Head of caudate nucleus (tissue), 42 donors: ENCODE results near the gene NFATC4.
"Not testable (repeated sequence)": the region's sequence is repeated elsewhere in the genome, so short reads cannot be mapped to it uniquely, and the experiment has no call there.

Experiments used
- DNase-seq, 42 donors: peaks; one replicate each; pipeline versions ENCODE4 v3.0.0 to v3.0.0-alpha.2; 2020 to 2021; ENCODE audit warnings: mixed read lengths in 7 of 42
- intact Hi-C: fragments of 100-400 bp; cut with DNase I; formaldehyde crosslinking; loops from one replicate; pipeline ENCODE4 v1.15.0; 2022

NFATC4 gene

DNA sequence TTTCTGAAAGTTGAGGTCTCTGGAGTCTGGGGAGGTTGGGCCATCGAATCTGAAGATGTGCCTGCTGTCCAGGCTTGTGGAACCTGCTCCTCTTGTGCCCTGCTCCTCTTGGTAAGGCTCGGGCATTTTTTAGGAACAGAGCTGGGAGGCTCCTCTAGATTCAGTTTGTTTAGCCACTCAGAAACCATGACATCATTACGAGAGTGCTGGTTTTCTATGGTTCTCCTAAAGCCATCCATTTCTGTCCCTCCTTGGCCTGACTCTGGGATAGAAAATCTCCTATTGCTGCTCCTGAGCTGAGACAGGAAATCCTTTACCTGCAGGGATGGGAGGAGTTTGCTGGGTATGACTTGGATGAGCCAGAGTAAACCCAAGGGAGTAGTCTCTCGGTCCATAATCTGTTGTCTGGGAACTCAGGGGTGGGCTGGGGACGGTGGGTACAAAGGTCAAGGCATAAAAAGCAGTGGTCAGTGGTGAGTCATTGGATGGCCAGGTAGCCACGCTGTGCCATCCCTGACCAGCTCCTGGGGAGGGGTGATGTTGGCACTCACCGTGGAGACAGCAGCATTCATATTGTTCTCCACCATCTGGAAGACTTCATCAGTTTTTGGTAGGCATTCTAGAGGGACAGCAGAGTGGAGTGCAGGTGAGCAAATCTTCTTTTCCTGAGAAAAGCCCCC lies 30.7 kb upstream of the NFATC4 start:
- intact Hi-C loops, result no loop called here
- DNase-seq, result no peak

DNA sequence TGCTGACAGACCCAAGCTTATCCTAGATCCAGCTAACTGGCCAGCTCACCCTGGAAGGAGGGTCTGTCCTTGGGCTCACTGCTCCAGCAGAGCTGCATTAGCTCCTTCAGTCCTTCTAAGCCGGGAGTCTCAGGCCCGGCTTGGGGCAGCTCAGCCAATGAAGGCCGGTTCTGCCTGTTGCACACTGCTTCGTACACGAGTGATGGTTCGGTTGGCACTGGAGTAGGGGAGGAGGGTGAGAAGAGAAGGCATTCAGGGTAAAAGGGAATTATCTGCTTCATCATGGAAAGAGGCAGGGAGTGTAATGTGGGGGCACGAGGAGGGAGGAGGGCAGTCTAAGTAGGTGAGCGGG lies 30.2 kb upstream of the NFATC4 start:
- no peak for DNase-seq

DNA sequence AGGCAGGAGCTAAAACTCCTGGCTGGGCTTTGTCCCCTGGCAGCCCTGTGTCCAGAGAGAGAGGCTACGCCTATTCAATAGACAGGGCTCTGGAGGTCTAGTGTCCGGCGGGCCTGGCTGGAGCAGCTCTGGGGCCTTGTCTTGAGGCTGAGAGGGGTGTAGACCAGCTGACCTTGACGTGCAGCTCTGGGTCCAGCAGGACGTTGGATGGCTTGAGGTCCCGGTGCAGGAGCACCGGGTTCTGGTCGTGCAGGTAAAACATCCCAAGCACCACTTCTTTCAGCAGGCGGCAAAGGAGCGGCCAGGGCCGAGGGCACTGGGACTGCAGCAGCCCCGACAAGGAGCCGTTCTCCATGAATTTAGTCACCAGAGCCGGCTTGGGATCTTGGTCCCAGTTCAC lies 29.1 kb upstream of the NFATC4 start:
- intact Hi-C loops, result no loop called here
- DNase-seq, result no peak

More for the DNA sequence above, 30.2 kb upstream of the NFATC4 start:
- intact Hi-C loops, result no loop called here

DNA sequence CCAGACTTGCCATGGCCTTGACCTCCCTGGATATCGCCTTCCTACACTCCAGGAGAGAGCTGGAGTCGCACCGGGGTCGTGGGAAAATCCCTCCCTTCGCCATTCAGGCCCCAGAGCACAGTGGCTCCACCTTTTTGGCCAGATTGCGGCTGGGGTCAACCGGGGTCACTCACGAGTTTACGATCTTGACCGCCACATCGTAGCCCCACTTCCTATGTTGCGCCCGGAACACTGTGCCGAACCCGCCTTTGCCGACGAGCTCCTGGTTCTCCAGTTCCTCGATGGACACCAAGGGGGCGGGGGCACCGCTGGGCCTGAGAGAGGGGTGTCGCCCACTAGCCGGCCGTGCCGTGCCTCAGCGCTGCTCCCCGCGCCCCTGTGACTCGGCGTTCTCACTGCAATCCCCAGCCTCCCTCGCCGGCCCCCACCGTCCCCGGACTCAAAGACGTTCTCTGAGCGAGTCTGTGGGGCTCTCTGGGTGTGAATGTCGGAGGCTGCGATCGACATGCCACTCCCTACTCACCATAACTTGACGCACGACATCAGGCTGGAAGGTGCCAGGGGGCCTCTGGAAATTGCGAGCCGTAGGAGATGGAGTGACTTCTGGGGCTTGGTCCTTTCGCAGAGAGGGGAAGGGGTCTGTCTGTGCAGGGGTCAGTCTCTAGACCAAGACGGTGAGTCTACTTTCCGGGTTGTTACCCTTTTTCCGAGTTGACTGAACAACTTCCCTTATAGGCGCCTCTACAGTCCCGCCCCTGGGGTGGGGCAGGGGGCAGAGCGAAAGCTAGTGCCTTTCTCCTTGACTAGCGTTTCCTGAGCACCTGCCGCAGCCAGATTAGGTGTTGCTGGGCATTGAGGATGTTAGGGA lies 28.5 kb upstream of the NFATC4 start, which contains the start of gene RIPK3:
TSS of gene RIPK3 (minus strand) at position 708 of the 868 bp plus-strand sequence. CDS start at position 543, 165 bp downstream.
- intact Hi-C loops, result no loop called here
- DNase-seq, result peak in 1 of 42 donors; percentile 41

DNA sequence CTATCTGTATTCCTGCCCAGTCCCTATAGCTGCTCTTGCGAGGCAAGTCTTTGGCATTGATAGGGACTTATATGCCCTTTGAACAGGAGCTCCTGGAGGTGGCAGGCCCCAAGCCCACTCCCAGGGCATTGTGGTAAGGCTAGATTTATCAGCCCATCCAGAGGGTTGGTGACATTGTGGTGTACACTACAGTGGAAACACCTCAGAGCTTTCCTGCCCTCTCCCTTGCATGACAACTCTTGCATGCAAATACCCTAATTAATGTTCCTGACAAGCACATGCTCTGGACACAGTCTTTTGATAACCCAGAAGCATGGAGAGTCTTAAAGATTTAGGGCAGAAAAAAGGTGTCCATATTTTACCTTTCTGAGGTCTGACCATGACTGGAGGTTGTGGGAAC lies 27.4 kb upstream of the NFATC4 start:
- no peak for DNase-seq
- intact Hi-C loops, result no loop called here

DNA sequence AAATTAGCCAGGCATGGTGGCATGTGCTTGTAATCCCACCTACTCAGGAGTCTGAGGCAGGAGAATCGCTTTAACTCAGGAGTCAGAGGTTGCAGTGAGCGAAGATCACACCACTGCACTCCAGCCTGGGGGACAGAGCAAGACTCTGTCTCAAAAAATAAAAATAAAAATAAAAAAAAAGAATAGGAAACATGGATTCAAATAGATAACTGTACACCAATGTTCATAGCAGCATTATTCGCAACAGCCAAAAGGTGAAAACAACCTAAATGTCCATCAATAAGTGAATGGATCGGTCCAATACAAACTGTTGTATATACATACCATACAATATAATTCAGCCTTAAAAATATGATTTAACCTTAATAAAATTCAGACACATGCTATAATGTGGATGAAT lies 25.1 kb upstream of the NFATC4 start:
- intact Hi-C loops, result no loop called here

DNA sequence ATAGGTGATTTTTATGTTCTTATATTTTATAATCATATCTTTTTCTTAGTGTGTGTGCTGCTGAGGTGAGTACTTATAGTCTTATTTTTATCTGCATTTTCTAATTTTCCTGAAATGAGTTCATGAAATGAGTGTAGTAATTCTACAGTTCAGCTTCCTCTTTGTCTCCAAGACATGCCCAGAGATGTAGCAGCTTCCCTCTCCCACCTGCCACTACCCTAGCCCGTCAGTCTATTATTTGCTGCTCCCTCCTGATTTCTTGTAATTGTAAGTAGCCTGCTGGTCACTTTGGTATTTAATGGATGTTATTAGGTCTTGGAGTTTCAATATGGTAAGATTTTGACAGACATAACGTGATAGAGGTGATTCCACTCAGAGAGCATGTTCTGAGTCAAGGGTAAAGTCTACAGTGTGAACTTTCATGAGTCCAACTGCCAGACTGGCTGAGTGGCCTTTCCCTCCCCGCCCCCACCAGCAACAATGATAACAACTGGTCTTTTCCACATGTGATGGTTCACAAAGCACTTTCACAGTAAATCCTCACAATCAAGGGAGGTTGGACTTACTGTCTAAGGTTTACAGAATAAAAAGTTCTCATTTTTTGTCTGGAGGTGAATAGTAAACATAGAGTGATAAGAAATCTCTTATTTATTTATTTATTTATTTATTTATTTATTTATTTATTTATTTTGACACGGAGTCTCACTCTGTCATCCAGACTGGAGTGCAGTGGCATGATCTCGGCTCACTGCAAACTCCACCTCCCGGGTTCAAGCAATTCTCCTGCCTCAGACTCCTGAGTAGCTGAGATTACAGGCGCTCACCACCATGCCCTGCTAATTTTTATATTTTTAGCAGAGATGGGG lies 24.0 kb upstream of the NFATC4 start:
- DNase-seq, result no peak
- intact Hi-C loops, result no loop called here

More for the DNA sequence above, 25.1 kb upstream of the NFATC4 start:
- DNase-seq, result no peak

DNA sequence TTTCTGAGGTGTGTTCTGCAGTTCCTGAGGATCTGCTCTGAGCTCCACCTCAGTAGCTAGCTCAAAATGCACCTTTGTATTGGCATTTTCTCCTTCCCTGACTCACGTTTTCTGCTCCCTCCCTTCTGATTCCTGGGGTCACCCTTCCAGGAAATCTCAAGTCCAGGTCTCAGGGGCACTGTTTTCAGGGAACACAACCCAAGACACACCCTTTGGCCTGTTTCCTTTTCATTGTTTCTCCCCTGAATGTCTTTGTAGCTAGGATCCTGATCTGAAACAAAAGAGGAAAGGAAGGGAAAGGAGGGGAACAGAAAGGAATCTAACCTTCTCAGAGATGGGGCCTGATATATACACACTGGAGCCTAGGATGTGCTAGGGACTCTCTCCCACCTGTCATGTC lies 20.9 kb upstream of the NFATC4 start:
- no peak for DNase-seq
- intact Hi-C loops, result no loop called here

DNA sequence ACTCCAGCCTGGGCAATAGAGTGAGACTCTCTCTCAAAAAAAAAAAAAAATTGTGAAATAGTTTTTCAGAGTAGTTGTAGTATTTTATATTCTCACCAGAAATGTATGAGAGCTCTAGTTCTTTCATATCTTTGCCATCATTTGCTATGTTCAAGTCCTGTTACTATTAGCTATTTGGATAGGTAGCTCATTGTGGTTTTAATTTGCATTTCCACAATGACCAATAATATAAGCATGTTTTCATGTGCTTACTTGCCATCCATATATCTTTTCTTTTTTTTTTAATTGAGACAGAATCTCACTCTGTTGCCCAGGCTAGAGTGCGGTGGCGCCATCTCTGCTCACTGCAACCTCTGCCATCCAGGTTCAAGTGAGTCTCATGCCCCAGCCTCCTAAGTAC lies 19.8 kb upstream of the NFATC4 start:
- intact Hi-C loops, result no loop called here
- no peak for DNase-seq

DNA sequence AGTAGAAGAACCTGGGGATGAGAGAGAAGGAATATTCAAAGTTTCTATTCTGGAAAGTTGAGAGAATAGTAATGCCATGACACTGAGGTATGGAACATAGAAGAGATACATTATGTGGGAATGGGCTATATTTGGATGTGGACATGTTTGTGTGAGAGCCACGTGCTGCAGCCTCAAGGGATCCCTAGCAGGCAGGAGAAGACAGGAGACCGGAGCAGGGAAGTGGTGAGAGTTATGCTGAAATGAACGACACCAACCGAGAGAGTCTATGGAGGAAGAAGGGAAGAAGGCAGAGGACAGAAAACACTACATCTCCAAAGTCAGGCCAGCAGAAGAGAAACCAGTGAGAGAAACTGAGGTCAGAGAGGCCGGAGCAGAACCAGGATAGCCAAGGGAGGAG lies 18.2 kb upstream of the NFATC4 start:
- DNase-seq, result no peak
- intact Hi-C loops, result no loop called here

DNA sequence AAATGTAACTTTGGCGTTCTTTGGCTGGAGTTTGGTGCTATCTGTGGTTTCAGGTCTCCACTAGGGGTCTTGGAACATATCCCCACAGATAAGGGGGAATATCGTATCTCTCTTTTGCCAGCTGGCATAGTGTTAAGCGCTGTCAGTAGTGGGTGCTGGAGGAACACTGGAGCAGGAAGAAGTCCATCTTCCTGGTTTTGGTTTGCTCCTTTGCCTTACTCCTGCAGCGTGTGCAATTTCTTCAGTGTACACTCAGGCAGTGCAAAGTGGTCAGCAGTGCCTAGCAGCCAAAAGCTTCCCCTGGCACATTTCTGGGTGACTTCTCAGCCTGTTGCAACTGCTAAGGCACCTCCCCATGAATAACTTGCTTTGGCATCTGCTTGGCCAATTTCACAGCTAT lies 16.5 kb upstream of the NFATC4 start:
- DNase-seq, result no peak
- intact Hi-C loops, result no loop called here

DNA sequence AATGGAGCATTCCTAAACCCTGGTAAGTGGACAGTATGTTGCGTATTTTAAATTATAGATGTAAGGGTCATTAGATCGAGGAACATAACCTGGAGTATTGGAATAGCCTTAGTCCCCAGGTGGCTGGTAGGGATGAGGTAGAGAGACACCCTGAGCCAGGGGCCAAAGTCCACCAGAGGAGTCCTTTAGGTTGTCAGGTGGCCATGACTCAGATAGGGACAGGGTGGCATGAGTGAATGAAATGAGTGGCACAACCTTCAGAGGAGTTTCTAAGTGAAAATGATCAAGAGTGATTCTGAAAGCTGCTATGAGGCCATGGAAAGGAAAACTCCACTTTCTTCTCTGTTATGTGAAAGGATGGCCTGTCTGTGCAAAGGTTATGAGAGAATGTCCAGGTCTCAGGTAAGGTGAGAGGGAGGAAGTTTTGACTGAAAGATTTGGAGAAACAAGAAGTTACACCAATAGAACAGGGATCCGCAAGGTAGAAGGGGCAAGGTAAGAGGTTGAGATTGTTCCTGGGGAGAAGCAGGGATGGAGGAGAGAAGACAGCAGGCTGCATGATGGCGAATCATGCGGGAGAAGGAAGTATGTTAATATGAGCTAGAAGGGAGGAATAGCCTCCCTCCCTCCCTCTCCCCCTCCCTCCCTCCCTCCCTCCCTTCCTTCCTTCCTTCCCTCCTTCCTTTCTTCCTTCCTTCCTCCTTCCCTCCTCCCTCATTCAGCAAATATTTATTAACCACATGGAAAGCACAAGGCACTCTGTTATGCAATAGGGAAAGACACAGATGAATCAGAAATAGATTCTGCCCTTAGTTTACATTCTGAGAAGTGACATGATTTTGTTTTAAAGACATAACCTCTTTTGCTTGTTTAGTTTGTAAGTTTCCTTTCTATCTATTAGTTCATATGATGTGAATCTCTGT lies 14.2 kb upstream of the NFATC4 start:
- no peak for DNase-seq

DNA sequence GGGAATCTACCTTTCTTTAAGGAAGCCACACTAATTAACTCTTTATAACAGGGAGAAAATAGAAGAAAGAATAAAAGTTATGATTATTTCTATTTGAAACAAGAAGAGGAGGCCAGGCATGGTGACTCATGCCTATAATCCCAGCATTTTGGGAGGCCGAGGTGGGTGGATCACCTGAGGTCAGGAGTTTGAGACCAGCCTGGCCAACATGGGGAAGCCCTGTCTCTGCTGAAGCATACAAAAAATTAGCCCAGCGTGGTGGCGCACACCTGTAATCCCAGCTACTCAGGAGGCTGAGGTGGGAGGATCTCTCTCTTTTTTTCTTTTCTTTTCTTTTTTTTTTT lies 13.5 kb upstream of the NFATC4 start:
- DNase-seq, intact Hi-C loops: not testable (repeated sequence)

More for the DNA sequence above, 14.2 kb upstream of the NFATC4 start:
- intact Hi-C loops, result no loop called here

DNA sequence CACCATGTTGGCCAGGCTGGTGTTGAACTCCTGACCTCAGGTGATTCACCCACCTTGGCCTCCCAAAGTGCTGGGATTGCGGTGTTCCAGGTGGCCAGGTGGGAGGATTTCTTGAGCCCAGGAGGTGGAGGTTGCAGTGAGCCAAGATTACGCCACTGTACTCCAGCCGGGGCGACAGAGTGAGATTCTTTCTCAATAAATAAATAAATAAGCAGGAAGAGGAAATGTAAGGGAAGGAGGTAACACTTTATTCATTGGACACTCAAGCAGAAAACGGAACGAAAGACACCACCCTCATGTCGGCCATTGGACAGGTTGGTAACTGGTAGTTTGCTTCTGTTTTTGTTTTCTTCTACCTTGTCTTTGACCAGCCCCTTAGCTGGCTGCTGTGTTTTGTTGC lies 13.0 kb upstream of the NFATC4 start:
- intact Hi-C loops, result no loop called here
- no peak for DNase-seq

DNA sequence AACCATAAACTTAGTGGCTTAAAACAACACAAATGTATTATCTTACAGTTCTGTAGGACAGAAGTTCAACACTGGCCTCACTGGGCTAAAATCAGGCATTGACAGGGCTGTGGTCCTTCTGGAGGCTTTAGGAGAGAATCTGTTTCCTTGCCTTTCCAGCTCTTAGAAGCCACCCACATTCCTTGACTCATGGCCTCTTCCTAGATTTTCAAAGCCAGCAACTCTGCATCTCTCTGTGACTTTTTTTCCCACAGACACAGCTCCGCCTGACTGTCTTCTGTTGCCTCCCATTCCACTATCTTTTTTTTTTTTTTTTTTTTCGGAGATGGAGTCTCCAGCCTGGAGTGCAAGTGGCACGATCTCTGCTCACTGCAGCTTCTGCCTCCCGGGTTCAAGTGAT lies 11.8 kb upstream of the NFATC4 start:
- no peak for DNase-seq
- intact Hi-C loops, result no loop called here

DNA sequence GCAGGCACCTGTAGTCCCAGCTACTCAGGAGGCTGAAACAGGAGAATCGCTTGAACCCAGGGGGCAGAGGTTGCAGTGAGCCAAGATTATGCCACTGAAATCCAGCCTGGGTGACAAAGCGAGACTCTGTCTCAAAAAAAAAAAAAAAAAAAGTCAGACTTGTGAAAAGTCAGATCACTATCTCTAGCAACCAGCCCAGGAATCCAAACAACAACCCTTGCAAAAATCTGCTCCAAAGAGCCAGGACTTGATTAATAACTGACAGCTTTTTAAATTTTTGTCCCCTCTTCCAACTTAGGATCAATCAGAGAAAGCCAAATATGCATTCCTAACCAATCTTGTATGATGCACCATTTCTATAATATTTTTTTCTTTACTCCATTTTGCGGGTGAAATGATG lies 7.7 kb upstream of the NFATC4 start:
- intact Hi-C loops, result no loop called here

DNA sequence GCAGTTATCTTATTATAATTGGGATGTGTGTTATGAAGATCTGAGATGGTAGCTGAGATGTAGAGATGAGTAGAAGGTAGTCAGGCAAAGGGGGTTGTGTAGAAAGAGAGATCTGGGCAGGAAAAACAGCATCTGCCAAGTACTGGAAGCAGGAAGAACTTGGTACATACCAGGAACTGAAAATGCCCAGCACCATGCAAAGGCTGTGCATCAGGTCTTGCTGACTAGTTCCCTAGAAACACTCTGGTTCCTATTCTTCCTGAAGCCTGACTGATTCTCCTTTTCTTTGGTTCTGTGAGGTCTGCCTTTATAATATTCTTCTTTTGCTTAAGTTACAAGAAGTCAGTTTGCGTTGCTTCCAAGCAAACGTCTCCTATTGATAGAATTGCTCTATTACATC lies 6.7 kb upstream of the NFATC4 start:
- intact Hi-C loops, result no loop called here
- DNase-seq, result no peak

More for the DNA sequence above, 7.7 kb upstream of the NFATC4 start:
- DNase-seq, result no peak

DNA sequence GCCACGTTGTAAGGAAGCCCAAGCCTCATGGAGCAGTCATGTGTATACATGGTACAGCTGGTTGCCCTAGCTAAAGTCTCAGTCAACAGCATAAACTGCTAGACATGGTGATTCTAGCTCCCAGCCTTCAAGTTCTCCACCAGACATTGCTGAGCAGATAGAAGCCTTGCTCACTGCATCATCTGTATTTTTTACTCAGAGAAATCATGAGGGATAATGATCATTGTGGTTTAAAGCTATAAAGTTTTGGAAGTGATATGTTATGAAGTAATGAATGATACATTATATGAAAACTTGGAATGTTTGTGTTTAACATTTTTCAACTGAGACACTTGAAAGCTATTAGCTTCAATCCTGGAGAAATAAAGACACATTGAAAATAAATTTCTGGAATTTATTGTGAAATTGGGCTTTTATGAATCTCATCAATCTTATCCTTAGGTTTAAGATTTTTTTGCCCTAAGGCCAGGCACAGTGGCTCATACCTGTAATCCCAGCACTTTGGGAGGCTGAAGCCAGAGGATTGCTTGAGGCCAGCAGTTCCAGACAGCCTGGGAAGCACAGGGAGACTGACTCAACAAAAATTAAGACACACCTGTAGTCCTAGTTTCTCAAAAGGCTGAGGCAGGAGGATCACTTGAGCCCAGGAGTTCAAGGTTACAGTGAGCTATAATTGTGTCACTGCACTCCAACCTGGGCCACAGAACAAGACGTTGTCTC lies 5.6 kb upstream of the NFATC4 start:
- intact Hi-C loops, result no loop called here
- no peak for DNase-seq
